GM15510 (cell line): ENCODE data around the gene SLC39A9.

Experiments used
- POLR2A ChIP-seq: IDR thresholded peaks from 3 replicates; pipeline ENCODE4 v1.6.1; 2011; ENCODE audit warnings: borderline replicate concordance; ENCODE audit not compliant: insufficient read length; ENCODE audit errors: extremely low read depth

SLC39A9 gene

GRCh38 chr14:69475194-69475818 lies 76.8 kb downstream of the SLC39A9 start:
- no peak for TF ChIP-seq POLR2A

- TF ChIP-seq POLR2A = no peak
Observed at GRCh38 chr14:69479696-69480095, 81.2 kb downstream of the SLC39A9 start.

- no peak for TF ChIP-seq POLR2A
Observed at GRCh38 chr14:69480136-69480535, 81.6 kb downstream of the SLC39A9 start.

- no peak for TF ChIP-seq POLR2A
Observed at GRCh38 chr14:69481815-69482568, 83.5 kb downstream of the SLC39A9 start.

GRCh38 chr14:69483765-69484443 lies 85.4 kb downstream of the SLC39A9 start:
- no peak for TF ChIP-seq POLR2A

GRCh38 chr14:69484444-69485314 lies 86.2 kb downstream of the SLC39A9 start, which contains the start of gene PLEKHD1:
PLEKHD1 (plus strand) TSS chr14:69484728; CDS start chr14:69484966, 238 bp downstream.
- TF ChIP-seq POLR2A = no peak

GRCh38 chr14:69485315-69485660 lies 86.8 kb downstream of the SLC39A9 start:
- no peak for TF ChIP-seq POLR2A

- no peak for TF ChIP-seq POLR2A
Observed at GRCh38 chr14:69485701-69486100, 87.2 kb downstream of the SLC39A9 start.

- TF ChIP-seq POLR2A = no peak
Observed at GRCh38 chr14:69487226-69487625, 88.7 kb downstream of the SLC39A9 start.

- TF ChIP-seq POLR2A = no peak
Observed at GRCh38 chr14:69487771-69488170, 89.3 kb downstream of the SLC39A9 start.

- no peak for TF ChIP-seq POLR2A
Observed at GRCh38 chr14:69489495-69489894, 91.0 kb downstream of the SLC39A9 start.

GRCh38 chr14:69490219-69490918 lies 91.9 kb downstream of the SLC39A9 start:
- TF ChIP-seq POLR2A = no peak

- TF ChIP-seq POLR2A = no peak
Observed at GRCh38 chr14:69491193-69491592, 92.7 kb downstream of the SLC39A9 start.

- no peak for TF ChIP-seq POLR2A
Observed at GRCh38 chr14:69493038-69493437, 94.5 kb downstream of the SLC39A9 start.
